MG63 (cell line): ENCODE data around the gene ERMARD. TPM values are rescaled to one million over a fixed set of nuclear protein-coding genes. Genes with fewer than 3 reads are reported as not detected.

Source experiments
- DNase-seq: peaks from one replicate; pipeline ENCODE4 v3.0.0-alpha.2; 2020
- H3K27me3 ChIP-seq: fragments of 250-450 bp; sonication (Bioruptor Pico); 2 replicates; pipeline ENCODE4 v1.5.1; 2020; ENCODE audit warnings: mild to moderate bottlenecking, moderate library complexity
- H3K36me3 ChIP-seq: fragments of 250-450 bp; sonication (Bioruptor Pico); 2 replicates; pipeline ENCODE4 v1.5.1; 2020; ENCODE audit warnings: mild to moderate bottlenecking, moderate library complexity
- H3K4me3 ChIP-seq: fragments of 250-450 bp; sonication (Bioruptor Pico); 2 replicates; pipeline ENCODE4 v1.5.1; 2020; ENCODE audit warnings: mild to moderate bottlenecking, moderate library complexity
- H3K9me3 ChIP-seq: fragments of 250-450 bp; sonication (Bioruptor Pico); 2 replicates; pipeline ENCODE4 v1.5.1; 2020; ENCODE audit warnings: mild to moderate bottlenecking, moderate library complexity
- total RNA-seq: library from RNA; depleted of rRNA; stranded (reverse); fragments of >200 nt; shearing (Covaris generic); gene quantifications from 2 replicates; pipeline ENCODE4 v1.2.3, GENCODE V29; 2014; ENCODE audit warnings: low replicate concordance

The ERMARD gene
- total RNA-seq, 1 experiment from 2014 or later = 22.5 TPM

- Histone ChIP-seq H3K27me3 (no peaks in the 10 kb centered on the region), H3K36me3 (peaks cover 5% of the 10 kb centered on the region), H3K4me3 (no peak overlapping the region), H3K9me3 (no peaks in the 10 kb centered on the region)
- no peak for DNase-seq
Observed at GRCh38 chr6:169774347-169774746, 22.9 kb downstream of the ERMARD start.

- DNase-seq = no peak
- Histone ChIP-seq H3K27me3 (no peaks in the 10 kb centered on the region), H3K4me3 (no peak overlapping the region), H3K9me3 (no peaks in the 10 kb centered on the region), H3K36me3 (peaks cover 8% of the 10 kb centered on the region)
Observed at GRCh38 chr6:169775321-169775720, 23.9 kb downstream of the ERMARD start.

- Histone ChIP-seq H3K4me3 (no peak overlapping the region), H3K36me3 (peaks cover 12% of the 10 kb centered on the region), H3K9me3 (no peaks in the 10 kb centered on the region), H3K27me3 (no peaks in the 10 kb centered on the region)
- no peak for DNase-seq
Observed at GRCh38 chr6:169776379-169776778, 25.0 kb downstream of the ERMARD start.

GRCh38 chr6:169777896-169778295 lies 26.5 kb downstream of the ERMARD start:
- peaks cover 13% of the 10 kb centered on the region for H3K36me3 ChIP-seq
- DNase-seq = no peak
- H3K4me3 ChIP-seq = no peak overlapping the region
- H3K27me3 ChIP-seq = no peaks in the 10 kb centered on the region
- no peaks in the 10 kb centered on the region for H3K9me3 ChIP-seq

GRCh38 chr6:169778646-169779045 lies 27.2 kb downstream of the ERMARD start:
- no peak overlapping the region for H3K4me3 ChIP-seq
- no peaks in the 10 kb centered on the region for H3K9me3 ChIP-seq
- no peaks in the 10 kb centered on the region for H3K27me3 ChIP-seq
- H3K36me3 ChIP-seq = peaks cover 12% of the 10 kb centered on the region
- DNase-seq = no peak

GRCh38 chr6:169779092-169779815 lies 27.8 kb downstream of the ERMARD start:
- Histone ChIP-seq H3K27me3 (no peaks in the 10 kb centered on the region), H3K9me3 (no peaks in the 10 kb centered on the region), H3K4me3 (no peak overlapping the region), H3K36me3 (peaks cover 12% of the 10 kb centered on the region)
- no peak for DNase-seq

- Histone ChIP-seq H3K9me3 (no peaks in the 10 kb centered on the region), H3K27me3 (no peaks in the 10 kb centered on the region), H3K4me3 (no peak overlapping the region), H3K36me3 (peaks cover 12% of the 10 kb centered on the region)
- DNase-seq = no peak
Observed at GRCh38 chr6:169779896-169780295, 28.5 kb downstream of the ERMARD start.

- Histone ChIP-seq H3K4me3 (no peak overlapping the region), H3K9me3 (no peaks in the 10 kb centered on the region), H3K27me3 (no peaks in the 10 kb centered on the region), H3K36me3 (peaks cover 12% of the 10 kb centered on the region)
- peak; percentile 29 for DNase-seq
Observed at GRCh38 chr6:169780571-169781091, 29.2 kb downstream of the ERMARD start.

- Histone ChIP-seq H3K27me3 (no peaks in the 10 kb centered on the region), H3K36me3 (peaks cover 12% of the 10 kb centered on the region), H3K4me3 (no peak overlapping the region), H3K9me3 (no peaks in the 10 kb centered on the region)
- DNase-seq = no peak
Observed at GRCh38 chr6:169782966-169783365, 31.5 kb downstream of the ERMARD start.

- DNase-seq = peak; percentile 70
- Histone ChIP-seq H3K4me3 (no peak overlapping the region), H3K36me3 (peaks cover 9% of the 10 kb centered on the region; the same call in 1 of the 2 replicates), H3K27me3 (no peaks in the 10 kb centered on the region), H3K9me3 (no peaks in the 10 kb centered on the region)
Observed at GRCh38 chr6:169783401-169783800, 32.0 kb downstream of the ERMARD start.

- no peak for DNase-seq
- no peaks in the 10 kb centered on the region for H3K9me3 ChIP-seq
- H3K36me3 ChIP-seq = peaks cover 9% of the 10 kb centered on the region; the same call in 1 of the 2 replicates
- H3K27me3 ChIP-seq = no peaks in the 10 kb centered on the region
- H3K4me3 ChIP-seq = no peak overlapping the region
Observed at GRCh38 chr6:169783971-169784820, 32.8 kb downstream of the ERMARD start.

- DNase-seq = no peak
- peaks cover 8% of the 10 kb centered on the region; the same call in 1 of the 2 replicates for H3K36me3 ChIP-seq
- H3K9me3 ChIP-seq = no peaks in the 10 kb centered on the region
- no peaks in the 10 kb centered on the region for H3K27me3 ChIP-seq
- H3K4me3 ChIP-seq = no peak overlapping the region
Observed at GRCh38 chr6:169784821-169785340, 33.5 kb downstream of the ERMARD start.

- H3K27me3 ChIP-seq = no peaks in the 10 kb centered on the region
- H3K9me3 ChIP-seq = no peaks in the 10 kb centered on the region
- 0 out of 2 replicates have a peak, but pooled peaks cover 5% of the 10 kb centered on the region for H3K36me3 ChIP-seq
- no peak overlapping the region for H3K4me3 ChIP-seq
- DNase-seq = no peak
Observed at GRCh38 chr6:169785566-169785965, 34.1 kb downstream of the ERMARD start.

- no peaks in the 10 kb centered on the region for H3K27me3 ChIP-seq
- no peak for DNase-seq
Observed at GRCh38 chr6:169786349-169786748, 34.9 kb downstream of the ERMARD start.

GRCh38 chr6:169787797-169788196 lies 36.4 kb downstream of the ERMARD start:
- Histone ChIP-seq H3K27me3 (no peaks in the 10 kb centered on the region), H3K9me3 (no peaks in the 10 kb centered on the region), H3K36me3 (0 out of 2 replicates have a peak, but pooled peaks cover 2% of the 10 kb centered on the region), H3K4me3 (no peak overlapping the region)
- no peak for DNase-seq

More at GRCh38 chr6:169786349-169786748, 34.9 kb downstream of the ERMARD start:
- H3K4me3 ChIP-seq = no peak overlapping the region
- H3K36me3 ChIP-seq = 0 out of 2 replicates have a peak, but pooled peaks cover 3% of the 10 kb centered on the region
- H3K9me3 ChIP-seq = no peaks in the 10 kb centered on the region

GRCh38 chr6:169788809-169789145 lies 37.4 kb downstream of the ERMARD start:
- Histone ChIP-seq H3K9me3 (no peaks in the 10 kb centered on the region), H3K27me3 (no peaks in the 10 kb centered on the region), H3K4me3 (no peak overlapping the region), H3K36me3 (no peaks in the 10 kb centered on the region)
- no peak for DNase-seq
